Head of caudate nucleus (tissue), 42 donors: ENCODE results near the gene PDLIM5.

Experiments used
- DNase-seq, 42 donors: peaks; one replicate each; pipeline versions ENCODE4 v3.0.0 to v3.0.0-alpha.2; 2020 to 2021; ENCODE audit warnings: mixed read lengths in 7 of 42
- intact Hi-C: fragments of 100-400 bp; cut with DNase I; formaldehyde crosslinking; loops from one replicate; pipeline ENCODE4 v1.15.0; 2022

PDLIM5 gene

DNA sequence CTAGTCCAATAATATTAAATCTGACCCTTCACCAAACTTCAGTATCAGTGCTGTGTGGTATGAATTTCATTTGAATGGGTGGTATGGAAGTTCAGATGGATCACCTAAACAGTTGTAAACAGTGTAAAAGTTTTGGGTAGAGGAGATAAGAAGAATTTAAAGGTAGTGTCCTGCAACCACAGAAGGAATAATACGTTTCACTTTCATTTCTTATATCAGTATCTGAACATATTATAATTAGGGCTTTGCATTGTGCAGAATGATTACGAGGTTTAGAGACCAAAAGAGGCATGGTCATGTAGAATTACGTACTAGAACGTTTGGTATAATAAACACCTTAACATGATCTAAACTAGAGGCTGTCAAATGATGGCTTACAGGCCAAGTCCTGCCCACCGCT, 116.1 kb downstream of the PDLIM5 start:
- intact Hi-C loops = no loop called here
- no peak for DNase-seq

- DNase-seq = no peak
- intact Hi-C loops = no loop called here
Measured at GRCh38 chr4:94570558-94570957, 118.8 kb downstream of the PDLIM5 start.

GRCh38 chr4:94571298-94571697, 119.6 kb downstream of the PDLIM5 start:
- intact Hi-C loops = no loop called here
- peak in 3 of 42 donors; percentile 6 to 36 (median 21) for DNase-seq

GRCh38 chr4:94571715-94572114, 120.0 kb downstream of the PDLIM5 start:
- intact Hi-C loops = no loop called here
- DNase-seq = no peak

DNA sequence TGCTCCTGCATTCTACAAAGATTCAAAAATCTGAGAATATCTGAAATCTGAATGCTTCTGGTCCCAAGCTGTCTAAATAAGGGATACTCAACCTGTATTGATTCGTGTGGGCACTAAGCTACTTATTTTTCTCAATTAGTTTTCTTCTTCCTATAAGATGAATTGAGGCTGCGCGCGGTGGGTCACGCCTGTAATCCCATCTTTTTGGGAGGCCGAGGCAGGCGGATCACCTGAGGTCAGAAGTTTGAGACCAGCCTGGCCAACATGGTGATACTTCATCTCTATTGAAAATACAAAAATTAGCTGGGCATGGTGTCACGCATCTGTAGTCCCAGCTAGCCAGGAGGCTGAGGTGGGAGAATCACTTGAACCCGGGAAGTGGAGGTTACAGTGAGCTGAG, 122.3 kb downstream of the PDLIM5 start:
- DNase-seq = no peak
- intact Hi-C loops = no loop called here

GRCh38 chr4:94574616-94575015, 122.9 kb downstream of the PDLIM5 start:
- DNase-seq = no peak
- intact Hi-C loops = no loop called here

GRCh38 chr4:94575652-94576051, 123.9 kb downstream of the PDLIM5 start:
- intact Hi-C loops = no loop called here
- DNase-seq = peak in 11 of 42 donors; percentile 2 to 28 (median 17)

GRCh38 chr4:94576210-94576609, 124.5 kb downstream of the PDLIM5 start:
- intact Hi-C loops = no loop called here
- DNase-seq = no peak

DNA sequence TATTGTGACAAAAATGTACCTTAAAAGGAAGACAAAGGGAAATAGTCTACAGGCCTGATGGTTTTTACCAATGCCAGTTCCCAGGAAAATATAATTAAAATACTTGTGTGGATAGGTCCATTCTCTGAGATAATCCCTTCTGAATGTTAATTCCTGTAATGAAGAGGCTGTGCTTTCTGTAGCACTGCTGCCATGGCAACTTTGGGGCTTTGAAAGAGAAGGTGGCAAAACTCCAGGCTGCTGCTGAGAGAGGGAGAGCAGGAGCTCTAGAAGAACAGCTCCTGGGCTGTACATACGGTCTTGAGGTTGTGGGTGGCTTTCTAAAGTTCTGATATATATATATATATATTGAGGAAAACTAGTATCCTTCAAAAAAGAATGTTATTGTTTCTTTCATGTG, 125.4 kb downstream of the PDLIM5 start:
- DNase-seq = peak; percentile 26 to 86 (median 65)

GRCh38 chr4:94578195-94578594, 126.5 kb downstream of the PDLIM5 start:
- no peak for DNase-seq
- intact Hi-C loops = no loop called here

More for the DNA sequence above, 125.4 kb downstream of the PDLIM5 start:
- intact Hi-C loops = no loop called here

DNA sequence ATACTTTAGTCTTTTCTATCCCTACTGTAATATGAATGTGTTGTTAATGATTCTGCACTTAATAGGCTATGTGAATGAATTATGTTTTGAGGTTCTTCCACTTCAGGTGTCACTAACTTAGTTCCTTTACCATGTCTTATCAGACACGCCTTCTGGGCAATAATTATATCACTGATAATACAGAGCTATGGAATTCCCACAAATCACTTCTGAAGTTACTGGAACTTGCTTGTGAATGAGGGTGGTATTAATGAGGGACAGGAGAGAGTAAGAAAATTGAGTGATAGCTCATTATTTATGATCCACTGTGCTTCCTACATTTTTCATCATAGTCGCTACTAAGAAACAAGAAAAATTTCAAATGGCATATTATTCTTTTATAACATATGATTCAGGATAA, 130.0 kb downstream of the PDLIM5 start:
- intact Hi-C loops = no loop called here
- DNase-seq = no peak

DNA sequence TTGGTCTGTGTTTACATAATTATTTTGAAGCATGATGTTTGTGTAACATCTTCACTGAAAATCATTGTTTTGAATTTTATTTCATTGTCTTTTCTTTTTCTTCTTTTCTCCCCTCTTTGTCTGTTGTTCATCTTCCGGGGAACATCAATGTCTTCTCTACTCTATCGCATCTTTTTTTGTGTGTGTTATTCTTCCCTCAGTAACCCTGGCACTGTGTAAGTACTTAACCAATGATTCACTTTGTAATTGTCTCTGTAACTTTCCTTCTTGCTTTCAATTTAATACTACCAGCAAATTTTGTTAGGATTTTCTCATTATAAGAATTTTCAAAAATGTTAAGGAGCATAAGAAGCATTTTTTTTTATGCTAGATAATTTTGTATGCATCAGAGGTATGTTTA, 130.8 kb downstream of the PDLIM5 start:
- no peak for DNase-seq
- intact Hi-C loops = no loop called here

DNA sequence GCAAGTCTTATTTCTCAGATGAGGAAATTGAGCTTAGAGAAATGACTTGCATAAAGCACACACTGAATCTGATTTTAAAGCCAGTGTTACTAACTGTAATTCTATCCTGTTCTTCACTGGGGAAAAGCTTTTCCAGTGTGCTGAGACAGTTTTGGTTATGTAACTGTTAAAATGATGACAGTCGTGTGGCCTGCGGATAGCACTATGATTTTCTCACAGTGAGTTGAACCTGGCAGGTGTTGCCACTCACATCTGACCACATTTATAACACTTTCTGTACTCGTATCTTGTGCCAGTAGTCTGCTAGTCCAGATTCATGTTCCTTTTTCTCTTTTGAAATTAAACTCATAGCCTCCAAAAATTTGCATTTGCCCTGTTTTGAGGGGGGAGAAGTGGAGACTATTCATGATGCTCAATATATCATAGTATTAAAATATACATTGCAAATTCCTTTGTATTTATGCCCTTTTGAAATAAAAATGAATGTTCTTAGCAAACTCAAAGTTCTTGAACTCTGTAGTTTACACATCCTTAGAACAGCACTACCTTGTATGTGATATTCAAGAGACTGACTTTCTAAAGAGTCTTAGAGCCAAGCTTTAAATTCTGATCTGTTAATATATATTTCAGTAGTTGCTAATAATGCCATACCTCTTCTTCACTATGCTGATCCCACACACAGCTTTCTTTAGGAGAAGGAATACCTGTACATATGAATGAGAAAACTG, 132.3 kb downstream of the PDLIM5 start:
- DNase-seq = no peak
- intact Hi-C loops = no loop called here

DNA sequence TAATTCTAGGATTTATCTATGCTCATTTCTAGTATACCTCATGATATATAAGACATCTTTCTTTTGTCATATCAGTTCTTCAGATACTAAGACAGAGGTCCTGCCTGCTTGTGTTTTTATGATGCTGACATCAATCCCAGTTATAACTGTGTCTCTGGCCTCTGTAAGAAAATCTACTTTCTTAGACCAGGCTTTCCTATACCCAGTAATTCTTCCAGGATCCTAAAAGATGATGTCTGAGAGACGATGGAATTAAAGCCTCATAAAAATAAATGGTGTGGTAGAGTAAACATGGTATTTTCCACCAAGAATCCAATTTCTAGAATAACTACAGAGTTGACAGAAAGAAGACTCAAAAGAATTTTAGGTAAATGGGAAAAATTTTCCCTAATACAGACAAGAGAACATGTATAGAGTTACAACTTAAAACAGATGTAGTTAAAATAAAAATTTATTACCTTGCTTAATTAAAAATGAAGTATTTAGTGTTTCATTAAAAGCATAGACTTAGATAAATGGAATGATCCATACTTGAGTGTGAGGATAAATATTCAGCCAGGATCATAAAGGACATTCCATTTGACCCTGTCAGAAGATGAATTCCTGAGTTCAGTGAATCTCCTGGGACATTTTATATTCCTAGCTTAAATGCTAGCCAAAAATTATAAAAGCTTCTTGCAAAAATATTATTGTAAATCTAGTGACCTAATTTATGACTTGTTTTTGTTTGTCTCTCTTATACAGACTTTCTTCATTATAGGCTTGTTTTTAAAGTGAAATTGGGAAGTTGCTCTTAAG, 137.4 kb downstream of the PDLIM5 start:
- intact Hi-C loops = no loop called here
- DNase-seq = no peak

DNA sequence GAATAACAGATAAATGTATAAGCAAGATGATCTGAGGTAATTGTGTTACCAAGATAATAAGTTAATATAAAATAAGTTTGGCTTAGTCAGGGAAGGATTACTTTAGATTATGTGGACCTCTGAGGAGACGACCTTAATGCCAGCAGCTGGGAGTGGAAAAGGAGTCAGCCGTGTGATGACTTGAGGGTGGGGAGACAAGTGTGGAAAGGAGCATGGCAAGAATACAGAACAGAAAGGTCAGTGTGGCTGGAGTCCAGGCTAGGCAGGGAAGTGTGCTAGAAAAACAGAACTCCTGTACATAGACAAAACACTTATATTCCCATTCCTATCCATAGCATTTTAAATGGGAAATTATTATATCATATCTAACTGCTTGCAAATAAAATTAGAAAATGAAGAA, 138.8 kb downstream of the PDLIM5 start:
- intact Hi-C loops = no loop called here
- no peak for DNase-seq

DNA sequence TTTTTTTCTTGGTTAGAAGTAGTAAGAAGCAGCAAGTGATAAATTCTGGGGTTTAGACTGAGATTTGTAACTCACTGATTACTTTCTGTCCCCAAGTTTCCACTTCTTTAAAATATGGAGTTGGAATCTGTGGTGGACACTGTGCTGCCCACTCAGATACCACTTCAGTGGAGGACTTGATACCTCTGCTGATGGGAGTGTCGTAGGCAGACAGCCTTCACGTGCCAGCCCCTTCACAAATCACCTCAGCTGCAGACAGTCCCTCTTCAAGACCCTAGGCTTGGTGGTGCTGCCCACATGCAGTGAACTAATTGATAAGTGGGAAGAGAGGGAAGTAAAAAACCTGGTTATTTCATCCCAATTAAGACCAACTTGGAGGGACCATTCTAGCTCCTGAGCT, 139.5 kb downstream of the PDLIM5 start:
- DNase-seq = no peak
- intact Hi-C loops = no loop called here

GRCh38 chr4:94595013-94595412, 143.3 kb downstream of the PDLIM5 start:
- no peak for DNase-seq
- intact Hi-C loops = no loop called here

DNA sequence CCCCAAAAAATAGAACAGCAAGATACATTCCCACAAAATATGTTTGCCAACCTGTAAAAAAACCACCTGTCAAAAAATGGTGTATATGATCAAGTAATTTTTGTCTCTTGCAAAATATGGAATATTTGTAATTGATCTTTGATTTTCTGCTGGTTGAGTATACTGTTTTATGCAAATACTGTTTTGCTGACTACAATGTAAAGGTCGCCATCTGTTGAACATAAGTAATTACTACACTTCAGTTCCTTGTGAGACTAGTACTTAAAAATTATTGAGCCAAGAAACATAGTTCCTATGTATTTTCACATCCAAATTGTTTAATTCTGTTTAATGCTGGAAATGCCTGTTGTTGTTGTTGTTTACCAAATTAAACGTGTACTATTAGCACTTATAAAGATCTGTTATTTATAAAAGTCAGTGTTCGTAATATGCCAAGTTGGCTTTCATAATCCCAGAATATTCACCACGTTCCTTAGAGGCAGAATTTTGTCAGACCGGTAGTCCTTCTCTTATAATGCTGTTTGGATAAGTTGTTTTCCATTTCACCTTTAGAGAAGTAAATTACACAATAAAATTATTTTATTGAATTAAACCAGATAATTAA, 144.2 kb downstream of the PDLIM5 start:
- intact Hi-C loops = loop anchor here (2.0 kb wide), 1 partner anchor 193 kb away; no protein-coding TSS in a partner anchor
- no peak for DNase-seq

GRCh38 chr4:94598758-94599157, 147.0 kb downstream of the PDLIM5 start:
- DNase-seq = no peak
- intact Hi-C loops = no loop called here

- intact Hi-C loops = no loop called here
- DNase-seq = peak in 1 of 42 donors; percentile 44
Measured at GRCh38 chr4:94603170-94603747, 151.5 kb downstream of the PDLIM5 start.
